Suprapubic skin (tissue), 4 donors: Measurements from ENCODE around the gene NABP1. TPM values are rescaled to one million over a fixed set of nuclear protein-coding genes. Genes with fewer than 3 reads are reported as not detected.

ENCODE experiments used
- DNase-seq, 2 donors: peaks; one replicate each; pipeline ENCODE4 v3.0.0-alpha.2; 2019; ENCODE audit warnings: low spot score in 2 of 2
- H3K27ac ChIP-seq: fragments of 200-600 bp; sonication (generic); one replicate; pipeline ENCODE4 v1.5.1; 2019
- H3K27me3 ChIP-seq: fragments of 200-600 bp; sonication (generic); one replicate; pipeline ENCODE4 v1.5.1; 2019
- H3K36me3 ChIP-seq: fragments of 200-600 bp; sonication (generic); one replicate; pipeline ENCODE4 v1.5.1; 2019
- H3K4me1 ChIP-seq: fragments of 200-600 bp; sonication (generic); one replicate; pipeline ENCODE4 v1.5.1; 2019
- H3K4me3 ChIP-seq: fragments of 200-600 bp; sonication (generic); one replicate; pipeline ENCODE4 v1.5.1; 2019; ENCODE audit warnings: mild to moderate bottlenecking
- H3K9me3 ChIP-seq: fragments of 200-600 bp; sonication (generic); one replicate; pipeline ENCODE4 v1.5.1; 2019
- CTCF ChIP-seq, 2 donors: fragments of 200-600 bp in 1 of 2; fragments of 450-650 bp in 1 of 2; sonication (generic) in 1 of 2; IDR thresholded peaks; one replicate each; pipeline ENCODE4 v1.5.1; 2016 to 2019; ENCODE audit warnings: antibody characterized with exemption in 2 of 2, mild to moderate bottlenecking in 1 of 2, moderate library complexity in 1 of 2
- EP300 ChIP-seq: sonication (generic); formaldehyde crosslinking; IDR thresholded peaks from one replicate; pipeline ENCODE4 v1.6.1; 2017; ENCODE audit warnings: antibody characterized with exemption
- POLR2A ChIP-seq, 2 donors: fragments of 450-650 bp; IDR thresholded peaks; one replicate each; pipeline ENCODE4 v1.6.1; 2017; ENCODE audit warnings: antibody characterized with exemption in 2 of 2, mild to moderate bottlenecking in 2 of 2, moderate library complexity in 2 of 2
- POLR2AphosphoS5 ChIP-seq, 3 donors: sonication (generic); formaldehyde crosslinking; IDR thresholded peaks; one replicate each; pipeline ENCODE4 v1.6.1; 2017; ENCODE audit warnings: antibody characterized with exemption in 3 of 3
- WGBS: methylation state at CpG from one replicate; pipeline ENCODE4 v1.1.5; 2018; 5-methylcytosine and 5-hydroxymethylcytosine counted together
- total RNA-seq, 4 donors: library from RNA; depleted of rRNA; stranded (reverse); fragments of >200 nt; gene quantifications; one replicate each; pipeline ENCODE4 v1.1.0, GENCODE V29; 2016

The NABP1 gene
- total RNA-seq, 4 donors from 2014 or later = 6.3 to 33.6 (median 16.1) TPM

- TF ChIP-seq POLR2A (IDR thresholded peaks at IDR 0.05) (no peak), EP300 (no peak), POLR2AphosphoS5 (IDR thresholded peaks at IDR 0.05) (no peak), CTCF (IDR thresholded peaks at IDR 0.05) (no peak)
- Histone ChIP-seq H3K27ac (no peak overlapping the region), H3K4me1 (no peaks in the 10 kb centered on the region), H3K27me3 (no peaks in the 10 kb centered on the region), H3K4me3 (no peak overlapping the region), H3K9me3 (no peaks in the 10 kb centered on the region), H3K36me3 (no peaks in the 10 kb centered on the region)
- WGBS = 71% methylated on average over 7 of the region's 7 CpGs
- no peak for DNase-seq
These were observed 25.3 kb downstream of the NABP1 start for GRCh38 chr2:191703079-191703725.

GRCh38 chr2:191705084-191705483 lies 27.1 kb downstream of the NABP1 start:
- no peak for DNase-seq
- no peaks in the 10 kb centered on the region for H3K36me3 ChIP-seq
- no peaks in the 10 kb centered on the region for H3K27me3 ChIP-seq
- H3K4me3 ChIP-seq = no peak overlapping the region
- no peak for TF ChIP-seq POLR2AphosphoS5 (IDR thresholded peaks at IDR 0.05)
- TF ChIP-seq POLR2A (IDR thresholded peaks at IDR 0.05) = no peak
- H3K4me1 ChIP-seq = no peaks in the 10 kb centered on the region
- no peaks in the 10 kb centered on the region for H3K9me3 ChIP-seq
- WGBS = 79% methylated on average over 4 of the region's 4 CpGs
- H3K27ac ChIP-seq = no peak overlapping the region

GRCh38 chr2:191705701-191706100 lies 27.8 kb downstream of the NABP1 start:
- Histone ChIP-seq H3K4me3 (no peak overlapping the region), H3K4me1 (no peaks in the 10 kb centered on the region), H3K9me3 (no peaks in the 10 kb centered on the region), H3K36me3 (no peaks in the 10 kb centered on the region), H3K27ac (no peak overlapping the region), H3K27me3 (no peaks in the 10 kb centered on the region)
- no peak for DNase-seq
- 86% methylated on average over 1 of the region's 1 CpG for WGBS
- no peak for TF ChIP-seq CTCF (IDR thresholded peaks at IDR 0.05)
- TF ChIP-seq EP300 = no peak
- no peak for TF ChIP-seq POLR2A (IDR thresholded peaks at IDR 0.05)
- TF ChIP-seq POLR2AphosphoS5 (IDR thresholded peaks at IDR 0.05) = no peak

GRCh38 chr2:191706791-191707190 lies 28.9 kb downstream of the NABP1 start:
- no peak overlapping the region for H3K27ac ChIP-seq
- no peaks in the 10 kb centered on the region for H3K4me1 ChIP-seq
- no peaks in the 10 kb centered on the region for H3K36me3 ChIP-seq
- DNase-seq = no peak
- no peaks in the 10 kb centered on the region for H3K9me3 ChIP-seq
- WGBS = 86% methylated on average over 2 of the region's 2 CpGs
- no peaks in the 10 kb centered on the region for H3K27me3 ChIP-seq
- H3K4me3 ChIP-seq = no peak overlapping the region
- no peak for TF ChIP-seq CTCF (IDR thresholded peaks at IDR 0.05)
- no peak for TF ChIP-seq POLR2A (IDR thresholded peaks at IDR 0.05)
- TF ChIP-seq POLR2AphosphoS5 (IDR thresholded peaks at IDR 0.05) = no peak

GRCh38 chr2:191707542-191707941 lies 29.6 kb downstream of the NABP1 start:
- H3K4me1 ChIP-seq = no peaks in the 10 kb centered on the region
- no peak overlapping the region for H3K27ac ChIP-seq
- H3K36me3 ChIP-seq = no peaks in the 10 kb centered on the region
- no peak for DNase-seq
- no peak overlapping the region for H3K4me3 ChIP-seq
- H3K27me3 ChIP-seq = no peaks in the 10 kb centered on the region
- 91% methylated on average over 2 of the region's 2 CpGs for WGBS
- TF ChIP-seq CTCF (IDR thresholded peaks at IDR 0.05) = no peak
- no peak for TF ChIP-seq POLR2A (IDR thresholded peaks at IDR 0.05)
- no peak for TF ChIP-seq EP300
- no peak for TF ChIP-seq POLR2AphosphoS5 (IDR thresholded peaks at IDR 0.05)
- no peaks in the 10 kb centered on the region for H3K9me3 ChIP-seq

- Histone ChIP-seq H3K27ac (no peak overlapping the region), H3K4me1 (no peaks in the 10 kb centered on the region), H3K36me3 (no peaks in the 10 kb centered on the region), H3K27me3 (no peaks in the 10 kb centered on the region), H3K9me3 (no peaks in the 10 kb centered on the region), H3K4me3 (no peak overlapping the region)
- no peak for TF ChIP-seq POLR2AphosphoS5 (IDR thresholded peaks at IDR 0.05)
- TF ChIP-seq POLR2A (IDR thresholded peaks at IDR 0.05) = no peak
- TF ChIP-seq CTCF (IDR thresholded peaks at IDR 0.05) = no peak
- no peak for TF ChIP-seq EP300
- WGBS = 100% methylated on average over 1 of the region's 1 CpG
- no peak for DNase-seq
These were observed 32.5 kb downstream of the NABP1 start for GRCh38 chr2:191710411-191710900.
